PC-9 (cell line): Measurements from ENCODE around the gene SLC15A1. TPM values are rescaled to one million over a fixed set of nuclear protein-coding genes. Genes with fewer than 3 reads are reported as not detected.

Experiments used
- BruUV-seq: library from RNA; stranded (reverse); fragments of 400-500 nt; replicated peaks from 2 replicates; lab custom pipeline; 2021; lab: Mats Ljungman, UMichigan
- CTCF ChIA-PET: fragments of 300-600 bp; sonication (Branson Sonifier 250); formaldehyde crosslinking; loops from one replicate; lab custom pipeline; 2022; ENCODE audit warnings: antibody characterized with exemption; lab: Charles Lee
- POLR2A ChIA-PET: fragments of 300-600 bp; sonication (Branson Sonifier 250); formaldehyde crosslinking; loops from one replicate; lab custom pipeline; 2022; ENCODE audit warnings: antibody characterized with exemption; ENCODE audit not compliant: unreplicated experiment; lab: Charles Lee
- DNase-seq, 2 experiments: peaks; one replicate each; pipeline versions ENCODE4 v3.0.0 to v3.0.0-alpha.2; 2015 to 2022; ENCODE audit warnings: mixed read lengths in 1 of 2
- H2AFZ ChIP-seq: fragments of 200-600 bp; sonication (generic); 2 replicates; pipeline ENCODE4 v1.8.1; 2017; ENCODE audit warnings: antibody characterized with exemption
- H3F3A ChIP-seq: fragments of 200-600 bp; sonication (generic); 2 replicates; pipeline ENCODE4 v1.8.1; 2017; ENCODE audit warnings: antibody characterized with exemption, mild to moderate bottlenecking, low read depth; ENCODE audit not compliant: insufficient read depth
- H3K27ac ChIP-seq: fragments of 200-600 bp; sonication (generic); 2 replicates; pipeline ENCODE4 v1.6.1; 2016; ENCODE audit warnings: mixed run types
- H3K27me3 ChIP-seq: fragments of 200-600 bp; sonication (generic); 2 replicates; pipeline ENCODE4 v1.6.1; 2016; ENCODE audit warnings: low read depth, mixed run types; ENCODE audit not compliant: insufficient read depth
- H3K36me3 ChIP-seq: fragments of 200-600 bp; sonication (generic); 2 replicates; pipeline ENCODE4 v1.6.1; 2016; ENCODE audit warnings: low read depth, mixed run types
- H3K4me1 ChIP-seq: fragments of 200-600 bp; sonication (generic); replicated peaks from 2 replicates; pipeline ENCODE4 v1.6.1; 2016; ENCODE audit warnings: mixed run types; ENCODE audit not compliant: insufficient read depth
- H3K4me2 ChIP-seq: fragments of 200-600 bp; sonication (generic); 2 replicates; pipeline ENCODE4 v1.6.1; 2017; ENCODE audit warnings: mixed run types
- H3K4me3 ChIP-seq: fragments of 200-600 bp; sonication (generic); 2 replicates; pipeline ENCODE4 v1.6.1; 2016; ENCODE audit warnings: mixed run types
- H3K79me2 ChIP-seq: fragments of 200-600 bp; sonication (generic); 2 replicates; pipeline ENCODE4 v1.6.1; 2017; ENCODE audit warnings: low read depth, mixed run types
- H3K9me2 ChIP-seq: fragments of 200-600 bp; sonication (generic); 2 replicates; pipeline ENCODE4 v1.8.1; 2017; ENCODE audit warnings: mild to moderate bottlenecking; ENCODE audit not compliant: insufficient read depth
- H3K9me3 ChIP-seq: fragments of 200-600 bp; sonication (generic); 2 replicates; pipeline ENCODE4 v1.8.1; 2016; ENCODE audit warnings: low read depth; ENCODE audit not compliant: insufficient read depth
- H4K20me1 ChIP-seq: fragments of 200-600 bp; sonication (generic); 2 replicates; pipeline ENCODE4 v1.8.1; 2017; ENCODE audit not compliant: insufficient read depth
- EZH2 ChIP-seq: fragments of 200-600 bp; sonication (generic); IDR thresholded peaks from 2 replicates; pipeline ENCODE4 v1.8.0; 2017; ENCODE audit warnings: antibody characterized with exemption, low read depth
- intact Hi-C: fragments of 100-400 bp; cut with micrococcal nuclease; formaldehyde crosslinking; loops from one replicate; pipeline ENCODE4 v1.10.0; 2022; ENCODE audit not compliant: unreplicated experiment
- total RNA-seq: library from RNA; stranded (reverse); gene quantifications from 2 replicates; pipeline ENCODE4 v1.2.3, GENCODE V29; 2021
- TF ChIP-seq, protein P1 (sequence below): fragments of 200-600 bp; sonication (generic); conservative IDR thresholded peaks from 2 replicates; pipeline ENCODE4 v1.6.1; 2017; ENCODE audit warnings: mixed run types, antibody characterized with exemption, mild to moderate bottlenecking, moderate library complexity

The SLC15A1 gene
- total RNA-seq, 1 experiment from 2014 or later: 0.55 TPM

DNA sequence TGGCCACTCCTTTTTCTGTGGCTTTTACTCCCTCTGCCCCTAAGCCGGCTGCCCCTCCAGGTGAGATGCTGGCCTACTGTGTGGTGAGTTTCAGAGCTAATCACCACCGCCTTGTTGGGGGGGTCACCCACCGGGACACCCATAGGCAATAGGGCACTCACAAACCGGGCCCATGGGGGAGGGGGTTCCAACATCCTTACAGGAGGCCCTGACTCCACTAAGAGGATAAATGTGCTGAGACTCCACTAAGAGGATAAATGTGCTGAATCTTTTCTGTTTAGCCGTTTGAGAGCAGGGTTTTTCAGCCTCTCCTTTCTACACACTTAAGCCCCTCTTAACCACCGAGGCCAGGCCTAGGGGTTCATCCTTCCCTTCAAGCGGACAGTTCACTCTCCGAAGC is 73.7 kb downstream of the SLC15A1 start:
- Histone ChIP-seq H3K4me1 (peaks cover 4% of the 10 kb centered on the region; the same call in 1 of the 2 replicates), H2AFZ (no peak overlapping the region), H3K9me3 (no peaks in the 10 kb centered on the region), H3K4me3 (no peak overlapping the region), H3K79me2 (no peaks in the 10 kb centered on the region), H3K27me3 (no peaks in the 10 kb centered on the region), H3K27ac (no peak overlapping the region), H3K36me3 (no peaks in the 10 kb centered on the region), H3K9me2 (no peaks in the 10 kb centered on the region), H3K4me2 (no peak overlapping the region), H3F3A (peaks cover 7% of the 10 kb centered on the region; the same call in 1 of the 2 replicates), H4K20me1 (no peaks in the 10 kb centered on the region)
- ChIA-PET CTCF (no interaction called here), POLR2A (no interaction called here)
- DNase-seq: no peak
- no TSS peak for BruUV-seq
- TF ChIP-seq, protein P1, sequence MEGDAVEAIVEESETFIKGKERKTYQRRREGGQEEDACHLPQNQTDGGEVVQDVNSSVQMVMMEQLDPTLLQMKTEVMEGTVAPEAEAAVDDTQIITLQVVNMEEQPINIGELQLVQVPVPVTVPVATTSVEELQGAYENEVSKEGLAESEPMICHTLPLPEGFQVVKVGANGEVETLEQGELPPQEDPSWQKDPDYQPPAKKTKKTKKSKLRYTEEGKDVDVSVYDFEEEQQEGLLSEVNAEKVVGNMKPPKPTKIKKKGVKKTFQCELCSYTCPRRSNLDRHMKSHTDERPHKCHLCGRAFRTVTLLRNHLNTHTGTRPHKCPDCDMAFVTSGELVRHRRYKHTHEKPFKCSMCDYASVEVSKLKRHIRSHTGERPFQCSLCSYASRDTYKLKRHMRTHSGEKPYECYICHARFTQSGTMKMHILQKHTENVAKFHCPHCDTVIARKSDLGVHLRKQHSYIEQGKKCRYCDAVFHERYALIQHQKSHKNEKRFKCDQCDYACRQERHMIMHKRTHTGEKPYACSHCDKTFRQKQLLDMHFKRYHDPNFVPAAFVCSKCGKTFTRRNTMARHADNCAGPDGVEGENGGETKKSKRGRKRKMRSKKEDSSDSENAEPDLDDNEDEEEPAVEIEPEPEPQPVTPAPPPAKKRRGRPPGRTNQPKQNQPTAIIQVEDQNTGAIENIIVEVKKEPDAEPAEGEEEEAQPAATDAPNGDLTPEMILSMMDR: no peak
- TF ChIP-seq EZH2: no peak
- intact Hi-C loops: loop anchor here (10.0 kb wide), 1 partner anchor 356 kb away; no protein-coding TSS in a partner anchor

DNA sequence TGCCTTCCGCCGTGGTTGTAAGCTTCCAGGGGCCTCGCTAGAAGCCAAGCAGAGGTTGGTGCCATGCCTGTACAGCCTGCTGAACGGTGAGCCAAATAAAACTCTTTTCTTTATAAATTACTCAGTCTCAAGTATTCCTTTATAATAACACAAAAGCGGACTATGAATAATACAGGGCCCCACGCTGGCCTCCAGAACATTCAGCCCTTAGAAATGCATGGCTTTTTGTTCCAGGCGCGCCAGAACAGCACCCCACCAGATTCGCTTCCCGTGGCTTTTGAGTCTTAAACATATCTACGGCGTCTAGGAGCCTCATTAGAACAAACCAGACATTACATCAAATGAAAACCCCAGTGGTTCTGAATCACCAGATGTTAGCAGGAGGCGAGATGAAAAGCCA is 75.1 kb downstream of the SLC15A1 start:
- TF ChIP-seq, protein P1: no peak
- no peak for TF ChIP-seq EZH2
- POLR2A ChIA-PET: no interaction called here
- CTCF ChIA-PET: no interaction called here
- no peaks in the 10 kb centered on the region for H4K20me1 ChIP-seq
- intact Hi-C loops: loop anchor here (10.0 kb wide), 1 partner anchor 357 kb away; no protein-coding TSS in a partner anchor
- peaks cover 14% of the 10 kb centered on the region for H3K4me1 ChIP-seq
- no peak overlapping the region for H3K4me2 ChIP-seq
- H3K36me3 ChIP-seq: no peaks in the 10 kb centered on the region
- H3K4me3 ChIP-seq: no peak overlapping the region
- H2AFZ ChIP-seq: no peak overlapping the region
- no peaks in the 10 kb centered on the region for H3K27me3 ChIP-seq
- no peaks in the 10 kb centered on the region for H3K9me2 ChIP-seq
- H3K27ac ChIP-seq: no peak overlapping the region
- BruUV-seq: no TSS peak
- H3F3A ChIP-seq: peaks cover 12% of the 10 kb centered on the region; the same call in 1 of the 2 replicates
- DNase-seq: no peak
- H3K9me3 ChIP-seq: no peaks in the 10 kb centered on the region
- H3K79me2 ChIP-seq: no peaks in the 10 kb centered on the region

DNA sequence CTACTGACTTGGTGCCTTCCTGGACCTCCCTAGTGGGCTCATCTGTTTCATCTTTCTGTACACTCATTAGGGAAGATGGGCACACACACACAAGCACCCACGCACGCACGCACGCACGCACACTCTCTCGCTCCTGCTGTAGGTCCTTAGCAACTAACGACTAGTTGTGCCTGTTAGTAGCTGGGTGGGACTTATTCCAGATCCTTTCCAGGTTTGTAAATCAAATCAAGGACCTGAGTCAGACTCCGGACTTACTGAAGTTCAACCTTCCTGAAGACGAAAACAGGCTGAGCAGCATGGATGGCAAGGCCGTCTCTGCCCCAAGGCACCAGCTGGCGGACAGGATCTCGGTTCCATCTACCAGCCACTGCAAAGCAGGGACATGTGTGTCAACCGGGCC is 76.2 kb downstream of the SLC15A1 start:
- no peak for DNase-seq
- intact Hi-C loops: loop anchor here (10.0 kb wide), 1 partner anchor 359 kb away; no protein-coding TSS in a partner anchor
- TF ChIP-seq, protein P1: no peak
- TF ChIP-seq EZH2: no peak
- Histone ChIP-seq H4K20me1 (no peaks in the 10 kb centered on the region), H3K27ac (no peak overlapping the region), H3K4me2 (no peak overlapping the region), H3K9me2 (no peaks in the 10 kb centered on the region), H3K9me3 (no peaks in the 10 kb centered on the region), H3K4me1 (peaks cover 14% of the 10 kb centered on the region), H3K36me3 (no peaks in the 10 kb centered on the region), H3K27me3 (no peaks in the 10 kb centered on the region), H3F3A (peaks cover 12% of the 10 kb centered on the region; the same call in 1 of the 2 replicates), H3K79me2 (no peaks in the 10 kb centered on the region), H2AFZ (no peak overlapping the region), H3K4me3 (no peak overlapping the region)
- BruUV-seq: no TSS peak
- ChIA-PET POLR2A (no interaction called here), CTCF (no interaction called here)
